Testis (tissue), 3 donors: ENCODE measurements around the gene ARFGAP1. TPM values are rescaled to one million over a fixed set of nuclear protein-coding genes. Genes with fewer than 3 reads are reported as not detected.
"Not testable (repeated sequence)": the region's sequence is repeated elsewhere in the genome, so short reads cannot be mapped to it uniquely, and the experiment has no call there.

Experiments used
- DNase-seq: peaks from one replicate; pipeline ENCODE4 v3.0.0-alpha.2; 2019
- H3K27ac ChIP-seq, 2 donors: fragments of 200-600 bp; sonication (generic); one replicate each; pipeline ENCODE4 v1.5.1; 2019
- H3K27me3 ChIP-seq: fragments of 200-600 bp; sonication (generic); one replicate; pipeline ENCODE4 v1.5.1; 2019
- H3K36me3 ChIP-seq: fragments of 200-600 bp; sonication (generic); one replicate; pipeline ENCODE4 v1.5.1; 2017; ENCODE audit warnings: low read depth; ENCODE audit errors: missing control alignments
- H3K4me1 ChIP-seq: fragments of 200-600 bp; sonication (generic); one replicate; pipeline ENCODE4 v1.5.1; 2019
- H3K4me3 ChIP-seq, 2 donors: fragments of 200-600 bp; sonication (generic); one replicate each; pipeline ENCODE4 v1.5.1; 2017 to 2019
- H3K9me3 ChIP-seq: fragments of 200-600 bp; sonication (generic); one replicate; pipeline ENCODE4 v1.5.1; 2017
- POLR2A ChIP-seq: fragments of 450-650 bp; IDR thresholded peaks from one replicate; pipeline ENCODE4 v1.6.1; 2017; ENCODE audit warnings: antibody characterized with exemption, mild to moderate bottlenecking, moderate library complexity
- WGBS, 2 donors: methylation state at CpG; one replicate each; pipeline ENCODE4 v1.1.5; 2018; 5-methylcytosine and 5-hydroxymethylcytosine counted together
- intact Hi-C: fragments of 100-400 bp; cut with DNase I; formaldehyde crosslinking; loops from one replicate; pipeline ENCODE4 v1.15.1; 2023; ENCODE audit warnings: low total_unique reads
- polyA plus RNA-seq: library from polyadenylated mRNA; stranded (reverse); fragments of 350-450 nt; fragmentation: Illumina TruSeq; extraction: RNeasy Lipid Tissue Mini Kit (QIAGEN cat#74804); gene quantifications from one replicate; pipeline ENCODE4 v1.2.3, GENCODE V29; 2014; ENCODE audit warnings: low read depth, low replicate concordance; ENCODE audit not compliant: insufficient read depth
- total RNA-seq, 2 donors: library from RNA; depleted of rRNA; stranded (reverse); fragments of >200 nt; gene quantifications; one replicate each; pipeline ENCODE4 v1.2.3, GENCODE V29; 2016
- TF ChIP-seq, protein P1 (sequence below), 3 experiments: fragments of 450-650 bp in 2 of 3; fragments of 200-600 bp in 1 of 3; sonication (generic) in 1 of 3; IDR thresholded peaks; one replicate each; pipeline ENCODE4 v1.5.1; 2016 to 2019; ENCODE audit warnings: antibody characterized with exemption in 3 of 3, mild to moderate bottlenecking in 2 of 3, moderate library complexity in 1 of 3

Gene ARFGAP1
- total and polyA plus RNA-seq, 3 donors from 2014 or later = 97.0 to 126 (median 110) TPM

DNA sequence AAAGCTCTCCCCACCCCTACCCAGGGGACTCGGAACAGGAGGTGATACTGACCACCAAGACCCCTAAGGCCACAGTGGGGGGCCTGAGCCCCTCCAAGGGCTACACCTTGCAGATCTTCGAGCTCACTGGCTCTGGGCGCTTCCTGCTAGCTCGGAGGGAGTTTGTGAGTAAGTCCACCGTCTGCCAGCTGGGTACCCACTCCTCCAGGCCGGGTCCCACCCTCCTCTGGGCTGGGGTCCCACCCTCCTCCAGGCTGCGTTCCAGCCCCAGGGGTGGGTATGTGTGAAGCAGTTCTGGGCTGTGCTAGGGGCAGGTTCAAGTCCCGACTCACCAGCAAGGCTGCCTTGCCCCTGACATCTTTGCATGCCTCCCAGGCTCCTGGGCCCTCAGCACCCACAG, 32.8 kb downstream of the ARFGAP1 start:
- intact Hi-C loops = loop anchor here (5.0 kb wide), 1 partner anchor 77 kb away; no protein-coding TSS in a partner anchor
- Histone ChIP-seq H3K27ac (no peak overlapping the region), H3K4me3 (no peak overlapping the region), H3K36me3 (no peaks in the 10 kb centered on the region), H3K27me3 (no peaks in the 10 kb centered on the region), H3K9me3 (no peaks in the 10 kb centered on the region), H3K4me1 (no peaks in the 10 kb centered on the region)
- no peak for TF ChIP-seq POLR2A
- TF ChIP-seq, protein P1, sequence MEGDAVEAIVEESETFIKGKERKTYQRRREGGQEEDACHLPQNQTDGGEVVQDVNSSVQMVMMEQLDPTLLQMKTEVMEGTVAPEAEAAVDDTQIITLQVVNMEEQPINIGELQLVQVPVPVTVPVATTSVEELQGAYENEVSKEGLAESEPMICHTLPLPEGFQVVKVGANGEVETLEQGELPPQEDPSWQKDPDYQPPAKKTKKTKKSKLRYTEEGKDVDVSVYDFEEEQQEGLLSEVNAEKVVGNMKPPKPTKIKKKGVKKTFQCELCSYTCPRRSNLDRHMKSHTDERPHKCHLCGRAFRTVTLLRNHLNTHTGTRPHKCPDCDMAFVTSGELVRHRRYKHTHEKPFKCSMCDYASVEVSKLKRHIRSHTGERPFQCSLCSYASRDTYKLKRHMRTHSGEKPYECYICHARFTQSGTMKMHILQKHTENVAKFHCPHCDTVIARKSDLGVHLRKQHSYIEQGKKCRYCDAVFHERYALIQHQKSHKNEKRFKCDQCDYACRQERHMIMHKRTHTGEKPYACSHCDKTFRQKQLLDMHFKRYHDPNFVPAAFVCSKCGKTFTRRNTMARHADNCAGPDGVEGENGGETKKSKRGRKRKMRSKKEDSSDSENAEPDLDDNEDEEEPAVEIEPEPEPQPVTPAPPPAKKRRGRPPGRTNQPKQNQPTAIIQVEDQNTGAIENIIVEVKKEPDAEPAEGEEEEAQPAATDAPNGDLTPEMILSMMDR (IDR thresholded peaks at IDR 0.05) = no peak
- DNase-seq = no peak
- WGBS, 2 donors = 39 to 42% methylated on average over 4 to 8 of the region's 8 CpGs

DNA sequence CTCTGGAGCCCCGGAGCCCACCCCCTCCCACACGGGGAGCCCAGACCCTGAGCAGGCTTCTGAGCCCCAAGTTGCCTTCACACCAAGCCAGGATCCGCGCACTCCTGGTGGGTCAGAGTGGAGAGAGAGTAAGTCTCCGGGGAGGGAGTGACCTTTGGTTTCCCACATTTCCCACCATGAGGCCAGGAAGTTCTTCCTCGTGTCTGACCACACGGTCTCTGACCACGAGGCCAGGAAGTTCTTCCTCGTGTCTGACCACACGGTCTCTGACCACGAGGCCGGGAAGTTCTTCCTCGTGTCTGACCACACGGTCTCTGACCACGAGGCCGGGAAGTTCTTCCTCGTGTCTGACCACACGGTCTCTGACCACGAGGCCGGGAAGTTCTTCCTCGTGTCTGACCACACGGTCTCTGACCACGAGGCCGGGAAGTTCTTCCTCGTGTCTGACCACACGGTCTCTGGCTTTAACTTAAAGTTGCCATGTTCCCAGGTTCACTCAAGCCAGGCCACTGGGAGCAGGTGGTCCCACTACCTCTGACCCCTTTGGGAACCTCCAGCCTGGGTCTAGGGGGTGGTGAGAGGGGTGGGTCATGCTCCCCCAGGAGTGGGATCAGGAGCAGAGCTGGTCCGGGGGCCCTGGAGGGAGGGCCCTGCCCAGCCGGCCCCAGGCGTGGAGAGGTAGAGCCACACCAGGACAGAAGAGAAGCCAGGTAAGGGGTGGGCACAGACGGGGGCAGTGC, 33.5 kb downstream of the ARFGAP1 start:
- not testable (repeated sequence) for H3K36me3 ChIP-seq, DNase-seq, H3K9me3 ChIP-seq, H3K4me1 ChIP-seq, H3K27me3 ChIP-seq, H3K4me3 ChIP-seq, H3K27ac ChIP-seq
- intact Hi-C loops = loop anchor here (5.0 kb wide), 1 partner anchor 76 kb away; no protein-coding TSS in a partner anchor
- 73 to 76% methylated on average over 4 to 20 of the region's 30 CpGs for WGBS, 2 donors

DNA sequence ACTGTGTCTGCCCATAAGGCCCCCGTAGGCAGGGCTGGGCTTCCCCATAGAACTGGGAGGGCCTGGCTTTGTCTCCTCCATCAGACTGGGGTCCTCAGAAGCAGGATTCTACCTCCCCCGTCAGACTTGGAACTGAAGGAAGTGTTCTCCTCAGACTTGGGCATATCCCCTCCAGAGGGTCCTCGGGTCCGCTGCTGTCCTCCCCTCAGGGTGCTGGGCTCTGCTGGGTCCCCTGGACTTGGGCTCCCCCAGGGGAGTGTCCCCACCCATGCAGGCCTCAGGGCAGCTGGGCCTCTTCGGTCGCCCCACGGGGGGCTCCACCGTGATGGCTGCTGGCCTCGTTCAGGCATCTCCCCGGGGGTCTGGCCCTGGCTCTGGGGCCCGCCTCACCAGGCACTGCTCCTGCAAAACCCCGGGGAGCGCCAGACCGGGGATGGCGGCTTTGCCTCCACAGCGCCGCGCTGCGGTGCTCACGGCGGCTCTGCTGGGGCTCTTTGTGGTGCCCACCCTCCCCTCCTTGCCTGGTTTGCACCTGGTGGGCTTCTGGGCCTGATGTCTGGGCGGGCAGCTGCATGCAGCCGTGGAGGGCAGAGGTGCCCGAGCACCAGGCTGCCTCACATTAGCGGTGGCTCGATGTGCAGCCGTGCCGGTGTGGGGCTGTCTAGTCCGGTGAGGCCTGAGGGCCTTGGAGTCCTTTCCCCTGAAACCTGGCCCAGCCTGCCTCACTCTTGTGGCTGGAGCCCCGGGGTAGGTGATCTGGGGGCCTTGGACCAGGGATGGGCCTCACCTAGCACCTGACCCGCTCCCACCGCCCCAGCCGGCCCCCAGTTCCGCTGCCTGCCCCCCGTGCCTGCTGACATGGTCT, 34.3 kb downstream of the ARFGAP1 start:
- intact Hi-C loops = loop anchor here (5.0 kb wide), 1 partner anchor 75 kb away; no protein-coding TSS in a partner anchor
- Histone ChIP-seq H3K36me3 (no peaks in the 10 kb centered on the region), H3K4me3 (no peak overlapping the region), H3K9me3 (no peaks in the 10 kb centered on the region), H3K27me3 (no peaks in the 10 kb centered on the region), H3K27ac (no peak overlapping the region), H3K4me1 (no peaks in the 10 kb centered on the region)
- TF ChIP-seq, protein P1 (IDR thresholded peaks at IDR 0.05) = no peak
- TF ChIP-seq POLR2A = no peak
- WGBS, 2 donors = 84 to 91% methylated on average over 19 to 34 of the region's 35 CpGs
- no peak for DNase-seq

DNA sequence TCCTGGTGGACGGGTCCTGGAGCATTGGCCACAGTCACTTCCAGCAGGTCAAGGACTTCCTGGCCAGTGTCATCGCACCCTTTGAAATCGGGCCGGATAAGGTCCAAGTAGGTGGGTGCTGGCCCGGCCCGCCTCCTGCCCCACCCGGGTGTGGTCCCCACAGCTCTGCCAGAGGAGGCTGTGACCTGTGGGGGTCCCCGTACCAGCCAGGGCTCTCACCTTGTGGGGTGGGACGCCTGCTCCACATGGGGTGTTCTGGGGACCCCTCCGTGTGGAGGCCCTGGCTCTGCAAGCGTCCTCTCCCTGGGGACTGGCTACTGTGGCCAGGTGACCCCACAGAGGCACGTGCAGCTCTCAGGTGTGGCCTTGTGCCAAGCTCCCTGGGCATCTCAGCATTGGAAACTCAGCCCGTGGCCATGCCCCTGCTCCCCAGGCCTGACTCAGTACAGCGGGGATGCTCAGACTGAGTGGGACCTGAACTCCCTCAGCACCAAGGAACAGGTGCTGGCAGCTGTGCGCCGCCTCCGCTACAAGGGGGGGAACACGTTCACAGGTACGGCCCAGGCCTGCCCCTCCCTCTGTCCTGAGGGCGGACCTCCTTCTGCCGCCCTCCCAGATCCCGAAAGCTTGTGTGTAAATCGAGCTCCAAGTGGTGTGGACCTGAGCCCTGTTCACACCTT, 35.1 kb downstream of the ARFGAP1 start:
- TF ChIP-seq POLR2A = no peak
- TF ChIP-seq, protein P1 (IDR thresholded peaks at IDR 0.05) = no peak
- intact Hi-C loops = loop anchor here (5.0 kb wide), 1 partner anchor 75 kb away; no protein-coding TSS in a partner anchor
- Histone ChIP-seq H3K9me3 (no peaks in the 10 kb centered on the region), H3K36me3 (no peaks in the 10 kb centered on the region), H3K4me1 (peaks cover 4% of the 10 kb centered on the region), H3K4me3 (no peak overlapping the region), H3K27ac (no peak overlapping the region), H3K27me3 (no peaks in the 10 kb centered on the region)
- 86 to 89% methylated on average over 5 to 23 of the region's 23 CpGs for WGBS, 2 donors
- DNase-seq = no peak
